ENCODE measurements around the gene COL3A1.

COL3A1 gene

GRCh38 chr2:188974164-188974563, at the start of gene COL3A1:
Gene COL3A1, plus strand, starts transcription at chr2:188974373. Its CDS starts 117 bp downstream, at chr2:188974490.
- H3K27me3 ChIP-seq: no peaks in the 10 kb centered on the region
- H3K4me1 ChIP-seq (ENCODE audit: control insufficient read depth in 1 of 2, insufficient read depth in 1 of 2, low read depth in 1 of 2, low read length in 1 of 2): no peaks in the 10 kb centered on the region
- H3K9me3 ChIP-seq: no peaks in the 10 kb centered on the region
- no peak for TF ChIP-seq CTCF (IDR thresholded peaks at IDR 0.05)
- no peak within 1 kb of the TSS for H3K4me3 ChIP-seq (ENCODE audit: low read depth in 1 of 2, low read length in 1 of 2)
- no peak within 1 kb of the TSS for H3K27ac ChIP-seq
- no peaks in the 10 kb centered on the region for H3K36me3 ChIP-seq

- Histone ChIP-seq H3K27ac (no peak overlapping the region), H3K4me1 (ENCODE audit: control insufficient read depth in 1 of 2, insufficient read depth in 1 of 2, low read depth in 1 of 2, low read length in 1 of 2) (no peaks in the 10 kb centered on the region), H3K4me3 (ENCODE audit: low read depth in 1 of 2, low read length in 1 of 2) (no peak overlapping the region), H3K9me3 (no peaks in the 10 kb centered on the region), H3K27me3 (no peaks in the 10 kb centered on the region), H3K36me3 (no peaks in the 10 kb centered on the region)
- TF ChIP-seq CTCF (IDR thresholded peaks at IDR 0.05): no peak
Observed at GRCh38 chr2:188928643-188929042, 45.5 kb upstream of the COL3A1 start.

GRCh38 chr2:188931361-188931760, 42.8 kb upstream of the COL3A1 start:
- H3K9me3 ChIP-seq: no peaks in the 10 kb centered on the region
- TF ChIP-seq CTCF (IDR thresholded peaks at IDR 0.05): no peak
- H3K27ac ChIP-seq: no peak overlapping the region
- no peaks in the 10 kb centered on the region for H3K27me3 ChIP-seq
- no peak overlapping the region for H3K4me3 ChIP-seq (ENCODE audit: low read depth in 1 of 2, low read length in 1 of 2)
- no peaks in the 10 kb centered on the region for H3K4me1 ChIP-seq (ENCODE audit: control insufficient read depth in 1 of 2, insufficient read depth in 1 of 2, low read depth in 1 of 2, low read length in 1 of 2)
- no peaks in the 10 kb centered on the region for H3K36me3 ChIP-seq

- TF ChIP-seq CTCF (IDR thresholded peaks at IDR 0.05): no peak
- H3K27ac ChIP-seq: no peak overlapping the region
Observed at GRCh38 chr2:188937228-188938220, 36.6 kb upstream of the COL3A1 start.

GRCh38 chr2:188940171-188940570, 34.0 kb upstream of the COL3A1 start:
- no peak for TF ChIP-seq CTCF (IDR thresholded peaks at IDR 0.05)
- Histone ChIP-seq H3K4me3 (ENCODE audit: low read depth in 1 of 2, low read length in 1 of 2) (no peak overlapping the region), H3K36me3 (no peaks in the 10 kb centered on the region), H3K9me3 (no peaks in the 10 kb centered on the region), H3K27me3 (no peaks in the 10 kb centered on the region), H3K4me1 (ENCODE audit: control insufficient read depth in 1 of 2, insufficient read depth in 1 of 2, low read depth in 1 of 2, low read length in 1 of 2) (no peaks in the 10 kb centered on the region), H3K27ac (no peak overlapping the region)

More at GRCh38 chr2:188937228-188938220, 36.6 kb upstream of the COL3A1 start:
- no peaks in the 10 kb centered on the region for H3K9me3 ChIP-seq
- H3K27me3 ChIP-seq: no peaks in the 10 kb centered on the region
- no peaks in the 10 kb centered on the region for H3K36me3 ChIP-seq
- H3K4me1 ChIP-seq (ENCODE audit: control insufficient read depth in 1 of 2, insufficient read depth in 1 of 2, low read depth in 1 of 2, low read length in 1 of 2): no peaks in the 10 kb centered on the region
- no peak overlapping the region for H3K4me3 ChIP-seq (ENCODE audit: low read depth in 1 of 2, low read length in 1 of 2)

Data from neutrophil (primary cell).